HG02884 (cell line): Measurements from ENCODE around the gene COL5A1.

ENCODE experiments used
- ATAC-seq: cut with Tn5 transposase; IDR thresholded peaks from one replicate; pipeline ENCODE4 v1.9.1; 2021; ENCODE audit warnings: mild to moderate bottlenecking, moderate library complexity; ENCODE audit not compliant: unreplicated experiment

COL5A1 gene

DNA sequence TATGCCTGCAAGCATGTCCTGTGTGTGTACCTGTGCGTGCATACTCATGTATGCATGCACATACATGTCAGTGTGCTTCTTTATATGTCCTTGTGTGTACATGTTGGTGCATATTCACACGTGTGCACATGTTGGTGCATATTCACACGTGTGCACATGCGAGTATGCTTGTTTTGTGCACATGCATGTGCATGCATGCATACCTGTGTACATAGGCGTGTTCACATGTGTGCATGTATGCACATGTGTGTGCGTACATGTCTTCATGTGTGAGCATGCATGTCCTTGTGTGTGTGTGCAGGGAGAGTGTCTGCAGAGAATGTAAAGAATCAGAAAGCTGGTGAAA, 166.8 kb downstream of the COL5A1 start:
- ATAC-seq, result no peak

DNA sequence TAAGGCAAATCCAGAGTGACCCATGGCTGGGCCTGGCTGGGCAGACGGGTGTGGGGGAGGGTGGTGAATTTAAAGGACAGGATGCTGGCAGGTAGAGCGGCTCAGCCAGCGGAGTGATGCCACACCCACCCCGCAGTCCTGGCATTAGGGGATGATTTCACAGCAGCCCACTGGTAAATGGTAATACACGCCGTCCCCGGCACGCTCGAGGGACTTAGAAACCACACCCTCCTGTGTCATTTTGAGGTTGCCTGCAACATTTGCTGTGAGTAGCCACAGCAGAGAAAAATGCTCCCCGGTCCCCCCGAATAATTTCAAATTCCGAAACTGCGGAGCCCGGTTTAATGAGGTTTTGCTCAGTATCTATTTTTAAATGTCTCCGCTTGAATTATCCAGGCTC, 167.7 kb downstream of the COL5A1 start:
- no peak for ATAC-seq

DNA sequence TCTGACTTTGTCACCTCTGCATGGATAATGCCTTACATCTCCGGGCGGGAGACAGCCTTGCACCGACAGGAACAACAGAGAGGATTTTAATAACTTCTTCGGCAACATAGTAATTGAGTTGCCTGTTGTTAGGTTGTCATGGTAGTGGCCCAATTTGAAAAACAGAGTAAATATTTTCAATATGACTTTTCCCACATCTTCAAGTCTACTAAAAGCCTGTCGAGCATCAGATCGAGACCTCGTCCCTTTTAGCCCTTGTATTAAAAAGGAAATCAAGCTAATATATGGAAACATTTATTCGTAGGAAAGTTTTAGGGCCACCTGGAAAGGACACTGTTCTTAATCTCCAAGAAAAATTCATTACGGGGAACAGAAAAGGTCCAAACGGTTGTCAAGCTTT, 168.2 kb downstream of the COL5A1 start:
- ATAC-seq, result no peak

DNA sequence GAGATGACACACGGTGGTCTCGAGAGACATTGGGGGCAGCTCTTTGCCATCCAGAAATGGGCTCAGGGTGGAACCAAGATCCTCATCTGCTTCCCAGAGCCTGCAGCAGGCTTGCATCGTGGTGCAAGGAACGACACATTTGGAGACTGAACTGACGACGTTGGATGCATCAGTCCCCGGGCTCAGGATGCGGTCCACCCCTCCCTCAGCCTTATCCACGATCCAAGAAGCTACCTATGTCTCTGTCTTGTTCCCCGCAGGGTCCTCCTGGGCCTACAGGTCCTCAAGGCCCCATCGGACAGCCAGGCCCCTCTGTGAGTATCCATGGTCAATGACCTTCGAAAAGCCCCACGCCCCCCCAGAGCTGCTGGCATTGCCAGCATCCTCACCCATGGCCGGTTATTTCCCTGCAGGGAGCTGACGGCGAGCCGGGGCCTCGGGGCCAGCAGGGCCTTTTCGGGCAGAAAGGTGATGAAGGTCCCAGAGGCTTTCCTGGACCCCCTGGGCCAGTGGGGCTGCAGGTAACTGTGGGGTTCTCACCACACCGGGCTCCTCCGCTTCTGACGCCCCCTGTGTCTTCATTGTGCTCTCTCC, 169.6 kb downstream of the COL5A1 start:
- ATAC-seq, result no peak

DNA sequence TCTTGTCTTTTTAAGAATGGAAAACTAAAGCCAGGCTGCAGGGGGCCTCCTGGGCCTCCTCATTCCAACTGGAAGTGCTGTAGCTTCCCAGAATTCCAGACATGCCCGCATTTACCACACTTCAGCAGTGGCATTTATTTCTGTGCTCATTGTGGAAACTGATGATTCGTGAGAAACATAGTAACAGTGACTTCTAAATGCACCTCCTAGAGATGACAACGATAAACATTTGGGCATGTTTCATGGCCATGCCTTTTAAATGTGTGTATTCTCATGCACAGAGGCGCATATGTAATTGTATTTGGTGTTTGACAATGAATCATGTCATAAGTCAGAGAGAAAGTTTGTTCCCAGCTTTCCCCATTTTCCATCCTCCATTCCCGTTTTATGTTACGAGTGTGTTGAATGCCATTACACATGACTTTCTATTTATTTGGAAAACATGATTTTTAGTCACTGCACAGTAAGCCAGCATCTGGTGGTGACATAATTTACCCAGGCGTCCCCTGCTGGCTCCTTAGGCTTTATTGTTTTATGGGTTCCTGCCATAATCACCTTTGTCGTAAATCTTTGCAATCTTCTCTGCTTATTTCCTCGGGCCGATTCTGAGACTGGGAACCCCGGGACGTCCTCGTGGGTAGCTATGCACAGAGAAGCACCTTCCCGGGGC, 170.2 kb downstream of the COL5A1 start:
- no peak for ATAC-seq

DNA sequence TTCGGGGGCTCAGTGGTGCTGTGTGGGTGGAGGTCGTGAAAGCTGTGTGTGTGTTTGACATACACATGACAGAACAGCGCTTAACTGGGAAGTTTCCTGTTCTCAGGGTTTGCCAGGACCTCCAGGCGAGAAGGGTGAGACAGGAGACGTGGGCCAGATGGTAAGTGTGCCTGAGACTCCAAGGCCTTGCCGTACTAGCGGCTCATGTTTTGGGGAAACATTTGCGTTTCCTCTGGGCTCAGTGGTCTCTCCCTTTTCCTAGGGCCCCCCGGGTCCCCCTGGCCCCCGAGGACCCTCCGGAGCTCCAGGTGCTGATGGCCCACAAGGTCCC, 170.7 kb downstream of the COL5A1 start:
- no peak for ATAC-seq

DNA sequence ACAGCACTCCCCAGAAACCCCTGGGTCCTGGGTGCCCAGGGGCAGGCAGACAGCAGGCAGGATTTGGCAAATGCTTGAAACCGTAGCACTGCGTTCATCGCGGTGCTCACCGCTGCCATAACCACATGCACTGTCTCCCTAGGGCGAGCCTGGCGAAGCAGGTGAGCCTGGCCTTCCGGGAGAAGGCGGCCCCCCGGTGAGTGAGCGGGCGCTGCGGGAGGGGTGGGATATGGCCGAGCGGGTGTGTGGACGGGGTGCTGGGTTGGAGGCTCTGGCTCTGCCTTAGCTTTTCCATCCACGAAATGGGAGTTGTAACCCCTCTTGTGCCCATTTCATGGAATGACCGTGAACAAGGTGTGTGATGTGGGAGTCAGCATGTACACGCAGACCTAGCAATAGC, 172.2 kb downstream of the COL5A1 start:
- no peak for ATAC-seq

DNA sequence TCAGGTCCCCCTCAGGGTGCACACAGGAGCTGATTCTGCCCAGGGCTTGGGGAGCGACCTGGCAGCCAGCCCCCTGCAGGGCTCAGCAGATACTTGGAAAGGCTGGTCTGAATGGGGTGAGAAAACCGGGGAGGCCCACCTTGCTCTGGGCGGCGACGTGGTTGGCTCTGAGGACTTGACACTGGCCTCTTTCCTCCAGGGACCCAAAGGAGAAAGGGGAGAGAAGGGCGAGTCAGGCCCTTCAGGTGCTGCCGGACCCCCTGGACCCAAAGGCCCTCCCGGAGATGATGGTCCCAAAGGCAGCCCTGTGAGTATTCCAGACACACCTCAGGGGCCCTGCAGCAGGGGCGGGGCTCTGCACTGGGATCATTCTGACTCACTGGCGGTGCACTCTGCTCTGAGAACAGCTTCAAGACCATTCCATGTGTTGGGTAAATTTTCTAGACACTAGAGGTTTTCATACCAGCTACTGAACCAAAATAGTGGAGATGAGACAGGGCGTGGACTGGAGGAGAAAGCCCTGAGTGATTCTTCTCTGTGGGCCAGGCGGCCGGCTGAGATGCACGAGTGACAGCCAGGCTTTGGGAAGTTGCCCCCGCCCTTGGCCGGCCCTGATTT, 173.1 kb downstream of the COL5A1 start:
- no peak for ATAC-seq

DNA sequence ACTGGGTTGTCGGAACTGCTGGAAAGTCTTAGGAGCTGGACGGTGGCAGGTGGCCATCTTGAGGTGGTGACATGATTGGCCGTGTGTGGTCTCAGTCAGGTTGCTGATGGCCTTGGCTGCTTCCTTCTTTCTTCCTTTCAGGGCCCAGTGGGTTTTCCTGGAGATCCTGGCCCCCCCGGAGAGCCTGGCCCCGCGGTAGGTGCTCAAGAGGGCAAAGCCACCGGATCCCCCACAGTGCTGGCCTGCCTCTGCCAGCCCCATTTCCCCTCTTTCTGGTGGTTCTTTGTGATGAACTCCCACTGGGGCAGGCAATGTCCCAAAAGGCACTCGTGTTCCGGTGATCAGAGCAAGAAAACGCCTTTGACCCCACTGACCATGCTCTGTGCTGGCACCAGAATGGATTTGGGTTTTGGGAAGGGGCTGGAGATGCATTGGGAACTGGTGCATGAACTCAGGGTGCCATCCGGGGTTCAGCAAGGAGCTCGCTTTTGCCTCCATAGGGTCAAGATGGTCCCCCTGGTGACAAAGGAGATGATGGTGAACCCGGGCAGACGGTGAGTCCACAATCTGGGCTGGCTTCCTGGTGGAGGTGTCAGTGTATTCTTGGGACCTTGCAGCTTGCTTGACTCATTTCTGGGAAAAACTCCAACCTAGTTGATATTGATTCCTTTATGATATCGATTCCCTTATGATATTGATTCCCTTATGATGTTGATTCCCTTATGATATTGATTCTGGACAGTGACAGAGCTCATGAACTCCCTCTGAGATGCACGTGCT, 174.0 kb downstream of the COL5A1 start:
- ATAC-seq, result no peak

DNA sequence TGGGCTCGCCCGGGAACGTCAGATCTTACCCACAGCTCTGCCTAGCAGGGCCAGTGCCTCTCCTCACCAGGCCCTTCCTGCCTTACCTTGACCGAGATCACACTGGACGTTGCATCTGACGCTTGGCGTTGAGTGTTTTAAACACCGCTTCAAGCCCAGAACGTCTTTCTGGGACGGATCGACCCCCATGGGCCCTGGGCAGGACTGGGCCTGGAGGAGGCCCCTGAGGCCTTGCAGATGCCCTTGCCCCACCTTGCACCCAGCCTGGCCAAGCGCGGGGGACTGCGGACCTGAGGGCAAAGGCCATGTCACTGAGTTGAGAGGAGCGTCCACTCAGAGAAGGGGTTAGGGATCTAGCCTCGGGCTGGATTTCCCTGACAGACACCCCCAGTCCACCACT, 174.7 kb downstream of the COL5A1 start:
- ATAC-seq, result no peak

DNA sequence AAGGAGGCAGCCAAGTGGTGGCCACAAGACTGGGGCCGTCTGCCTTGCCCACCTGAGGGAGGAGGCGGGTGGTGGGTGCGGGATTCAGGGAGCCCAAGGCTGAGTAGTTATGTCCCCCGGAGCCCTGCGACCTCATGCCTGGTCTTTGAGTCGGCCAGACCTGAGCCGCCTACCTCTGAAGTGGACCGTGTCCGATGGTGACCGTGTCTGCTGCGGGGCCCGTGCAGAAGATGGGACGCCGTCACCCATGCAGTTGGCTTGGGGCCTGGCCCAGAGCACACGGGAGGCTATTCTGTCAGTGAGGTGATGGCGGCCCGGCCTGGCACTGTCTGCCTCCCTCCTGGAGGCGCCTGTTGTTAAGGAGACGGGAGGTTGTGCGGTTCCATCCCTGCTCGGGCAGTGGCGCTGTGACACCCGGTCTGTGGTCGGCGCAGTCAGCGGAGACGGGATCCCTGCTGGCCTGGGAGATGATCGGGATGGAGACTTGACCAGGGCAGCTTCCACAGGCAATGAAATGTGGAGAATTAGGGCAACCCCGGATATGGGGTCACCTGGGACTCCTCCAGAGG, 176.5 kb downstream of the COL5A1 start:
- ATAC-seq, result no peak

DNA sequence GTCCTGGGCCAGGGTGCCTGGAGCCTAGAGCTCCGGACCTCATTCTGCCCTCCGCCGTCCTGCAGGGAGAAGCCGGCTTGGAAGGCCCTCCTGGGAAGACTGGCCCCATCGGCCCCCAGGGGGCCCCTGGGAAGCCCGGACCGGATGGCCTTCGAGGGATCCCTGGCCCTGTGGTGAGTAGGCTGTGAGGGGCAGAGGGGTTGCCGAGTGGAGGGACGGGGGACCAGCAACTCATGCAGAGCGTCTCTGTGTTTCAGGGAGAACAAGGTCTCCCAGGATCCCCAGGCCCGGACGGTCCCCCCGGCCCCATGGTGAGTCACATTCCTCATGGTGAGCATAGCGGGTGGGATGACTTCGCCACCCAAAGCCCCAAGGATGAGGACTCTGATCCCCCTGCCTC, 177.0 kb downstream of the COL5A1 start:
- ATAC-seq, result no peak

DNA sequence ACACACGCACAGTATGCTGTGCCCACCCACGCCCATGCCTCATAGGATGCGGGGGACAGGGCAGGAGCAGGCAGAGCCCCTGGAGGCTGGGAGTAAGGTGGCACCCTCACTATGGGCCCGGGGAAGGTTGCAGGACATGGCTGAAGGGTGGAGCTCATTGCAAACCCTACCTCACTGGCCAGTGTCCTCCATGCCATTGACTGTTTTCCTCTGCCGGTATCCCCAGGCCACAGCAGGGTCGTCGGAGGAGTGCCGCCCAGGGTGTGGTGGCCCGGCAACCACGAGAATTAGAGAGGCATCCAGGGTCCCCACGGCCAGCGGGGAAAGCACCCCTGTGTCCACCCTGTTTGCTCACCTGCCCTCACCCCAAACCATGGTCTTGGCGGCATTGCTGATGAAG, 179.3 kb downstream of the COL5A1 start:
- no peak for ATAC-seq

DNA sequence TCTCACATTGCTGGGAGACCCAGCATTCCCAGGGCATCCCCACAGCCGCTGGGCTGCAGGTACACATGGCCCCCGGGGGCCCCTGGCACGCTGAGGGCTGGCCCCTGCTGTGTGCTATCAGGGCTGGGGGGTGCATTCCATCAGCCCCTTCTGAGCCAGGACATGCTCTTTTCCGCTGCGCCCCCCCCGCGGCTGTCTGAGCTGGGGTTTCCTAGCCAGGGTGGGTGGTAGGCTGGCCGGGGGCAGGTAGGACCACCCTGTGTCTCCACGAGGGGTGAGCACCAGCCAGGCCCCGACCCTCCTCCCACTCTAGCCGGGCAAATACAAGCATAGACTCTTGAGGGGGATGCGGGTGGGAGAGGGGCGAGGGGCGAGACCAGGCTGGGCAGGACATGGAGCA, 180.9 kb downstream of the COL5A1 start:
- no peak for ATAC-seq

DNA sequence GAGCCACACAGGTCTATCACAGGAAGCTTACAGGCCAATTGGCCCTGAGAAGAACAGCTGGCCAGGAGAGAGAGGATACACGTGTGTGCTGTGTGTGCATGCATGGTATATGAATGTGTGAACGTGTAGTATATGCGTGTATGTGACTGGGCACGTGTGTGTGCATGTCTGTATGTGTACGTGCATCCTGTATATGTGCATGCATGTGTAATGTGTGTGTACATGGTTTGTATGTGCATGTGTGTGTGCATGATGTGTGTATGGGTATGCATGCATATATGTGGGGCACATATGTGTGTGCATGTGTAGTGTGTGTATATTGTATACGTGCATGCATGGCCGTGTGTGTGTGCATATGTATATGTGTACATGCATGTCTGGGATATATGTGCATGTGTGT, 182.0 kb downstream of the COL5A1 start:
- ATAC-seq, result no peak

DNA sequence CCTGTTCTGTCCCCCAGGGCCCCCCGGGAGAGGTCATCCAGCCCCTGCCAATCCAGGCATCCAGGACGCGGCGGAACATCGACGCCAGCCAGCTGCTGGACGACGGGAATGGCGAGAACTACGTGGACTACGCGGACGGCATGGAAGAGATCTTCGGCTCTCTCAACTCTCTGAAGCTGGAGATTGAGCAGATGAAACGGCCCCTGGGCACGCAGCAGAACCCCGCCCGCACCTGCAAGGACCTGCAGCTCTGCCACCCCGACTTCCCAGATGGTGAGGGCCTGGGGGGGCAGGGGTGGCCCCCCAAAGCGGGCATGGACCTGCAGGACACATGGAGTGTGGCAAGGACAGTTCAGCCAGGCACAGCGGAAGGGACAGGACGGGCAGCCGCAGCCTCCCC, 183.0 kb downstream of the COL5A1 start:
- ATAC-seq, result no peak

DNA sequence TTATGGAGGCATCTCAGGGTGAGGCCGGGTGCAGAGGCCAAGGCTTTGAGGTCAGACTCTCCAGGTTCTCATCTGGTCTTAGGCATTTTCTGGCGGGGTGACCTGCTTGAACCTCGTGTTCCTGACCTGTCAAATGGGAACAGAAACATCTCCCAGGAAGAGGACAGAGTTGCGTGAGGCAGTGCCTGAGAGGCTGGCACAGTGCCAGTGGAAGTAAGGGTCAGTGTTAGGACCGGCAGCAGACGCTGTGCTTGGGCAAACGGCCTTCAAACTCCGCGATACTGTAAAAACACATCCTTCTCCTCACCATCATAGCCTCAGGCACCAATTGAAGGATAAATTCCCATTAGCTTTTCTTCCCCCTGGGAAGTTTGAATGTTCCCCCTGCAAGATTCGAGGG, 183.4 kb downstream of the COL5A1 start:
- ATAC-seq, result no peak

DNA sequence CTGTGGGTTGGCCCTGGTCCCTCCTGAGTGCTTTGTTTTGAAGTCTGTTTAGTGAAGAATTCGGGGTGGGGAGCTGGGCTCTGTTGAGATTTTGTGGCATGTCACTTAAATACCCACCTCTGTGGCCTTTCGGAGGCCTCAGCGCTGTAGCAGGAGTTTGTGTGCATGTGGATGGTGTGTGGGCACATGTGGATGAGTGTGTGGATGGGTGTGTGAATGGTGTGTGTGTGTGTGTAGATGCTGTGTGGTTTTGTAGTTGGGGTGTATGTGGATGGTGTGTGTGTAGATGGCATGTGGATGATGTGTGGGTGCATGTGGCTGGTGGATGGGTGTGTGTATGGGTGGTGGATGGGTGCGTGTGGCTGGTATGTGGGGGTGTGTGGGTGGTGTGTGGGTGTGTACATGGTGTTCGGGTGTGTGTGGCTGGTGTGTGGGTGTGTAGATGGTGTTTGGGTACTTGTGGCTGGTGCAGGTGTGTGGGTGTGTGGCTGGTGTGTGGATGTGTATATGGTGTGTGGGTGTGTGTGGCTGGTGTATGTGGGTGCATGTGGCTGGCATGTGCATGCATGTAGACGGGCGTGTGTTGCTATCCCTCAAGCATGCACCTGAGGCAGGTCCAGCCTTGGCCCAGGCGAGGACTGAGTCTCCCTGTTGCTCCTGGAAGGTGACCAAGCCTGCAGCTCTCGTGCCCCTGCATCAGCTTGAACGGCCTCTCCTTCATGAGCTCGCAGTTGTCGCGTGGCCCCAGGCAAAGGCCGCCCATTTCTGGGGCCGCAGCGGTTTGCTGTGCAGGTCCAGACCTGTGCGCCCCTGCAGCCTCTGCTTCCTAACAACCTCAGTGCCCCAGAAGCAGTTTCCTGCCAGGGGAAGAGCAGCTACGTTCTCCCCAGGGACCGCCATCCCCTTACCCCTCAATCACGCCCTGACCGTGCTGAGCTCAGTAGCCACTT, 185.0 kb downstream of the COL5A1 start:
- no peak for ATAC-seq

DNA sequence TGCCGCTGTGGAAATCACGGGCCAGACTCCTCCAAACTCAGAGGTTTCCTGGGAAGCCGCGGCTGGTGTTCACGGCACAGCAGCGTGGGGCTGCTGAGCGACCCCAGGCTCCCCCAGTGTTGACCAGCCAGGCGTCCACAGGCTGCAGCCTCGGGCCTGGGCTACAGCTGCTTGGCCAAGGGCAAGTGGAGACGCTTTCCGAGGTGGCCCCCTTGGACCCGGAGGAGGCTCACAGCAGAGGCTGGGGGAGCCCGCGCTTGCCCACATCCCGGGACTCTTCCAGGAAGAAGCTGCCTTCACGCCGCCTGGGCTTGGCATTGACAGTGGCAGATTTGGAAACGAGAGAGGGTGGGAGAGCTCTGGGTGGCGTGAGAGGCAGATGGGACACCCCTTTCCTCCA, 186.0 kb downstream of the COL5A1 start:
- ATAC-seq, result no peak

DNA sequence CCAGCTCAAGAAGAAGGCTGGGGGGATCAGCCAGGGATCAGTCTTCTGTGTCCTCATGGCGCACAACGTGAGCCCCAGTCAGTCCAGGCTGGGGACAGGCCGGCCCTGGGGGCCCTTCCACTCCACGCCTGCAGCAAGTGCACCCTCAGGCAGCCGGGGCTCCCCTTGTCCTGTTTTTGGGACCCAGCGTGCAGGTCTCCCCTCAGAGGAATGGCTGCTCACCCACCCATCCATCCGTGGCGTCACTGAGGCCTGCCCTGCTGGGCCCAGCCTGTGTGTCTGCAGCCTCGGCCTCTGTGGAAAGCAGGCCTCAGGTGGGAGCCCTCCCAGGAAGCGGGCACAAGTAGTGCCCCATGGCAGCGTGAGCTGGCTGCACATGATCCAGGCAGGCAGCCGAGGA, 186.4 kb downstream of the COL5A1 start:
- ATAC-seq, result no peak

DNA sequence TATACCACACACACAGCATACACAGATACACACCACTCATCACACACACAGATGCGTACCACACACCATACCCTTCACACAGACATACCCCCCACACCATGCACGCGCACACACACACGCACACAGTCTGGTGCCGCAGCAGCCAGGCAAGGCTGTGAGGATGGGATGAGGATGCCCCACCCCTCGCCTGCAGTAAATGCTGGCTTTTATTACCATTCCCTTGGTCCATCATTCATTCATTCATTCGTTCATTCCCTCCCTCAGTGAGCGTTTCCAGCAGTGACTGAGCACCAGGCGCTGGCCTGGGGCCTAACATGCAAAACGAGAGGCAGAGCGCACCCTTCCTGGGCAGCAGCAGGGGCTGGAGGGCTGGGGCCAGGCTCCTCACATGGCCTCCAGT, 187.3 kb downstream of the COL5A1 start:
- no peak for ATAC-seq
